CD4-positive, alpha-beta T cell treated with Interleukin-6 at 100 ng/mL for 8 hours (primary cell): ENCODE data around the gene KLHL29.

Experiments used
- DNase-seq: peaks from one replicate; pipeline ENCODE4 v3.0.0-alpha.2; 2020; ENCODE audit warnings: mixed read lengths, low spot score

KLHL29 gene

GRCh38 chr2:23513245-23513871, 128.4 kb downstream of the KLHL29 start:
- DNase-seq = no peak

- DNase-seq = no peak
Measured at GRCh38 chr2:23513872-23514793, 129.2 kb downstream of the KLHL29 start.

GRCh38 chr2:23516520-23517256, 131.7 kb downstream of the KLHL29 start:
- DNase-seq = no peak

- no peak for DNase-seq
Measured at GRCh38 chr2:23518481-23519333, 133.7 kb downstream of the KLHL29 start.

GRCh38 chr2:23519334-23519651, 134.3 kb downstream of the KLHL29 start:
- no peak for DNase-seq

GRCh38 chr2:23520256-23520655, 135.3 kb downstream of the KLHL29 start:
- no peak for DNase-seq

GRCh38 chr2:23521060-23521459, 136.1 kb downstream of the KLHL29 start:
- DNase-seq = no peak

GRCh38 chr2:23522726-23523372, 137.9 kb downstream of the KLHL29 start:
- no peak for DNase-seq

- DNase-seq = no peak
Measured at GRCh38 chr2:23523373-23524260, 138.6 kb downstream of the KLHL29 start.

GRCh38 chr2:23524261-23524706, 139.3 kb downstream of the KLHL29 start:
- no peak for DNase-seq

GRCh38 chr2:23525137-23525765, 140.3 kb downstream of the KLHL29 start:
- no peak for DNase-seq

- no peak for DNase-seq
Measured at GRCh38 chr2:23526114-23526513, 141.1 kb downstream of the KLHL29 start.

- no peak for DNase-seq
Measured at GRCh38 chr2:23526835-23527790, 142.1 kb downstream of the KLHL29 start.

- no peak for DNase-seq
Measured at GRCh38 chr2:23528171-23528570, 143.2 kb downstream of the KLHL29 start.

GRCh38 chr2:23528690-23529089, 143.7 kb downstream of the KLHL29 start:
- DNase-seq = no peak

- no peak for DNase-seq
Measured at GRCh38 chr2:23529659-23530058, 144.7 kb downstream of the KLHL29 start.

GRCh38 chr2:23530206-23530908, 145.4 kb downstream of the KLHL29 start:
- DNase-seq = no peak

GRCh38 chr2:23530909-23531276, 145.9 kb downstream of the KLHL29 start:
- DNase-seq = no peak
